ENCODE data around the gene CRMP1.
"Not testable (repeated sequence)": the region's sequence is repeated elsewhere in the genome, so short reads cannot be mapped to it uniquely, and the experiment has no call there.

Gene CRMP1

DNA sequence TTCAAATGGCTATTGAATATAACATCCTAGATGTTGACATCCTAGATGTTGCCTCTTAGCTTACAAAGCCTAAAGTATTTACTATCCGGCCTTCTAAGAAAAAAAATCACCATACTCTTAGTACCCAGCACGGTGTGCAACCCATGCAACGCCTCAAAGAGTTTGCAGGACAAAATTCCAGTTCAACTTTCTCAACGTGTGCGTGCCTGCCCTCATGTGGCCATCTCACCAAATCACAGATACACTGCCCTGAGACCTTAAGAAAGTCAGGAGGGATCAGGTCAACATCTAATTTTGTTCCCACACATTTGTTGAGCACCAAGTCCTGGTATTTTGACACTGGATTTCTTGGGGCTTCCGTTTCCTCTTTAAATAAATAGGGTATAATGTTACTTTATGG, 68.3 kb downstream of the CRMP1 start:
- DNase-seq (ENCODE audit: low spot score) (peak; percentile 16), FAIRE-seq (no peak)

- DNase-seq (ENCODE audit: low spot score) (no peak), FAIRE-seq (no peak)
Observed at GRCh38 chr4:5824227-5824626, 68.7 kb downstream of the CRMP1 start.

- FAIRE-seq (no peak), DNase-seq (ENCODE audit: low spot score) (no peak)
Observed at GRCh38 chr4:5823542-5824211, 69.2 kb downstream of the CRMP1 start.

DNA sequence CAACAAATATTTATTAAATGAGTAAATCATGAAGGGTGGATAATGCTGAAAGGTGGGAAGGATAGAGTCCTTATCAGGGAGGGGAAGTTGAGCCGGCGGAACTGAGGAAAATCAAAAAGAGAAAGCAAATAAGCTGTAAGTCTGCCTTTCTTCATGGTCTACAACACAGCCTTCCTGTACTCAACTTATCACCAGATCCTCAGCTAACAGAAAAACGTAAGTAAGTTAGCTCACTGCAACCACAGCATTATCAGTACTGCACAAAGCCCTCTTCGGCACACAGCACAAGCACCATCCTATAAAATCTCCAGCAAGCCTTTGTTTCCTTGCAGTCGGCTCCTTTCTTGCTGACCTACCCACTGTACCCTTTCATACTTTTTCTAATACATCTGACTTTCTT, 70.3 kb downstream of the CRMP1 start:
- FAIRE-seq, result no peak

GRCh38 chr4:5821665-5822358, 71.1 kb downstream of the CRMP1 start:
- DNase-seq (ENCODE audit: low spot score) (no peak), FAIRE-seq (no peak)

More for the DNA sequence above, 70.3 kb downstream of the CRMP1 start:
- no peak for DNase-seq (ENCODE audit: low spot score)

DNA sequence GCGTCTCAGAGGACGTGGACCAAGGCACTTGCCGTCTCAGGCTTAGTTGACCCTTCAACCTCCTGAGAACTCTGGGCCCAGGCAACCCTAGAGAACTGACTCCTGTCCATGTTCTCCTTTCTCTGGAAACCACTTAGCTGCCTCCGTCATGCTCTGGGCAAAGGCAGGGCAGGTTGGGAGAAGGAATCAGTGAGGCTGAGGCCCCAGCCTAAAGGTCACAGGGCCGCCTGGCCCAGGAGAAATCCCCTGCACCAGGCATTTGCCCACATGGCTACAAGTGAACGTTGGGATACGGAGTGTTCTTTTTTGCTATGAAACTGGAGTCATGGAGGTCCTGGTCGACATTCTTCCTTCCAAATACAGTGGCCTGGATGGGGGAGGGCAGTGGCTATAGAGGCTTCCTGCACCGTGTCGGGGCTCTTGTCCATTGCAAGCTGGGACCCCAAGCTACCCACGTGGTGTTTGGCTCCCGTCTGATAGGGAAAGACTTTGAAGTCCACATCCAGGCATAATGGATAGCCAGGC, 76.0 kb downstream of the CRMP1 start:
- DNase-seq (ENCODE audit: low spot score) (no peak), FAIRE-seq (no peak)

GRCh38 chr4:5816101-5816500, 76.8 kb downstream of the CRMP1 start:
- DNase-seq (ENCODE audit: low spot score), result no peak
- FAIRE-seq, result no peak

- FAIRE-seq, result no peak
Observed at GRCh38 chr4:5815641-5816040, 77.2 kb downstream of the CRMP1 start.

DNA sequence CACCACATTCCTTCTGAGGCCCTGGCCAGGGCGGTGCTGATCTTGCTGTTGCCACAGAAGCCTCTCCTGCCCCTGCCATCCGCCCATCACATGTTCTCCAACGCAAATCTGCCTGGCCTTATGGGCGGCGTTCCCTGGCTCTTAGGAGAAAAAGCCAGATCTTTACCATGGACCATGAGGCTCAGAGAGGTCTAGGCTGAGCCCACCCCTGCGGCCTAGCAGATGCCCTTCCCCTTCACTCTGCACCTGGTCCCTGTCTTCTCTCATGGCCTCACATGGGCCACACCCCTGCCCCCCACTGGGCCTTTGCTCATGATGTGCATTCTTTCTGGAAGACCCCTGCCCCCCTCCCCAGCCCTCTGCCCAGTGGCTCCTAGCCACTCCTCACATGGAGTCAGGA, 78.5 kb downstream of the CRMP1 start:
- DNase-seq (ENCODE audit: low spot score) (no peak), FAIRE-seq (no peak)

More at GRCh38 chr4:5815641-5816040, 77.2 kb downstream of the CRMP1 start:
- no peak for DNase-seq (ENCODE audit: low spot score)

- DNase-seq (ENCODE audit: low spot score), result no peak
- no peak for FAIRE-seq
Observed at GRCh38 chr4:5813882-5814255, 79.0 kb downstream of the CRMP1 start.

- DNase-seq (ENCODE audit: low spot score) (peak; percentile 55), FAIRE-seq (peak; percentile 69)
Observed at GRCh38 chr4:5812506-5813229, 80.2 kb downstream of the CRMP1 start.

- not testable (repeated sequence) for DNase-seq (ENCODE audit: low spot score); FAIRE-seq
Observed at GRCh38 chr4:5812057-5812456, 80.8 kb downstream of the CRMP1 start.

DNA sequence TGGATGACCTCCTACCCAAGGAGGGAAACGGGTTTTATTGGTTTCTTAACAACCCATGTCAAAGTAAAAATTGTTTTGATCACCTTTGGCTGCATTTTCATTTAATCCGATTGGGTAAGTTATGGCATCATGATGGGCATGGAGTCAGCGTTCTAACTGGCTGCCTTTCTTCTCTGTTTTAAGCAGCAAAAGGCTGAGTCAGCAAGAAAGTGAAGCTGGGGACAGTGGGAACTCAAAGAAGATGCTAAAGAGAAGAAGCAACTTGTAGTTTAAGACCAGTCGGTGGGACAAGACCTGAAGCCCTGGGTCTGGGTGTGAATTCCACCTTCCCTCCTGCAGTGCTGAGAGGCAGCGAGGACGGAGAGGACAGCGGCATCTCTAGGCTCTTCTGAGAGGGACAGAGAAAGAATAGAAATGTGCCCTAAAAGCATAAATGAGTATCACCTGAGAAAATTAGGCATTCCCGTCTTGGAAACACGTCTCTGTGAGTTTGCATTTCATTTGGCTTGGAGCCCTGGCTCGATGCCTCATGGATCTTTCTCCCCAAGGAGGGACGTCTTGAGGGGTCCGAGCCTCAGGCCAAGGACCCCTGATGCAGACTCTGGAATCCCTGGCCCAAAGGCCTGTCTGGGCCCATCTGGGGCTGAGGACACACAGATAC, 82.0 kb downstream of the CRMP1 start:
- FAIRE-seq (no peak), DNase-seq (ENCODE audit: low spot score) (no peak)

- no peak for DNase-seq (ENCODE audit: low spot score)
- FAIRE-seq, result no peak
Observed at GRCh38 chr4:5810151-5810550, 82.7 kb downstream of the CRMP1 start.

GRCh38 chr4:5809216-5809776, 83.6 kb downstream of the CRMP1 start:
- FAIRE-seq (no peak), DNase-seq (ENCODE audit: low spot score) (no peak)

DNA sequence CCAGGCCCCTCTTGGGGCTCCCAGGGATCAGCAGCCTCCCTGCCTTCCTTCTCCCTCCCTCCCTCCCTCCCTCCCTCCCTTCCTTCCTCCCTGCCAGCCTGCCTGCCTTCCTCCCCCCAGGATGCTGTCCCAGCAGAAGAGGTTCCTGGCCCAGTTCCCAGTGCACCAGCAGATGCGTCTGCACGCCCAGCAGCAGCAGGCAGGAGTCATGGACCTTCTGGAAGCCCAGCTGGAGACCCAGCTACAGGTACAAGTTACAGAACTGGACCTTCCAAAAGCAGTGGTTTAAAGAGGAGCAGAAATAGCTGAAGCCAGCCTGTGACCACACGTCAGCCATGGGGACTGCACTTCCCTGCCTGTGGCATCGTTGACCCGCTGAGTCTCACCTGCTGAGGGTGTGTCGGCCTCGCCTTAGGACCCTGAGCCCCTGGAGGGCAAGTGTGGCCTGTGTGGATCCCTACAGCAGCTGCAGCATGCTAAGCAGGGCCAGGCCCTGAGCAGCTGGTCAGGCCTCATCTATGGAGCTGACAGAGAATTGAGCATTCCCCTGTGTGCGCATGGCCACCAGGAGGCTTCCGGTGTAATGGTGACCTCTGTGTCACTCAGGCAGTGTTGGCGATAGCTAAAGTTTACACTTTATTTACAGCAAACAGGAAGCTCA, 84.7 kb downstream of the CRMP1 start:
- FAIRE-seq, result no peak
- no peak for DNase-seq (ENCODE audit: low spot score)

DNA sequence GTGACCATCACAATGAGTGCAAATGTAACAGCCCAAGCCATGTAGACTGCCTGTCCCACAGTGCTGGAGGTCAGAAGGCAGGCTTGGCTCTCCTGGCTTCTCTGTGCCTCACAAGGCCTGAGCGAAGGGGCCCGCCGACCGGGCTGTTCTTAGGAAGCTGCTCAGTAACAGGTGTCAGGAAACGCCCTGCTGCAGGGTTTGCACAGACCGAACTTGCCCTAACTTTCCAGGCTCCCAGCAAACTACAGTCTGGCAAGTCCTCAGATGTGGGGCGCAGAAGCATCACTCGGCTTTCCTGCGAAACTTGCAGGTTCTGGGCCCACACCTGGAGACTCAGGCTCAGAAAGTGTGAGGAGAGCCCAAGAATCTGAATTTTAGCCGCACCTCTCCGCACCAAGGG, 87.6 kb downstream of the CRMP1 start:
- DNase-seq (ENCODE audit: low spot score) (no peak), FAIRE-seq (no peak)

DNA sequence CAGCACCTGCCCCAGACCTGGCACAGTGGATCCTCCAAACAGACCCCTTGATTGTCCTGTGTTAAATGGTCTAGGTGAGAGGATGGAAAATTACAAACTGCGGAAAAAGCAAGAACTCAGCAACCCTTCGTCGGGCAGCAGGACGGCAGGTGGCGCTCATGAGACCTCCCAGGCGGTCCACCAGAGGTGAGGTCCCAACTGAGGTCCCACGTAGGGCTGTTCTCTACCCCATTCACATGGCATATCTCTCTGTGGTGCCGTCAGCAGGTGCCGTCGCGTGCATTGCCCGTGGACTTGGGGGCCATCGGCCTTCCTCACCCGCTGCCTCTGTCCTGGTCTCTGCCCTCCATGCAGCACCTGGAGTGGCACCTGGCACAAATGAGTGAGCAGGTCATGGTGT, 88.2 kb downstream of the CRMP1 start:
- no peak for FAIRE-seq
- DNase-seq (ENCODE audit: low spot score), result no peak

DNA sequence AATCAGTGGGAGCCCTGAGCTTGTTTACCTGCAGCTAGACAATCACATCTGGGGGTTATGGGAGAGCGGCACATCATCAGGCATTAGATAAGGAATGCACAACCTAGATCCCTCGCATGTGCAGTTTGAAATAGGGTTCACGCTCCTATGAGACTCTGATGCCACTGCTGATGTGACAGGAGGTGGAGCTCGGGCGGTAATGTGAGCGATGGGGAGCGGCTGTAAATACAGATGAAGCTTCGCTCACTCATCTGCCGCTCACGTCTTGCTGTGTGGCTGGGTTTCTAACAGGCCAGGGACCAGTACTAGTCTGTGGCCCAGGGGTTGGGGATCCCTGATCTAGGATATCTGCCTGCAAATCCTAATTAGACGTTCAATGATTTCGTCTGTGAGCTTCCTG, 90.3 kb downstream of the CRMP1 start:
- no peak for DNase-seq (ENCODE audit: low spot score)
- no peak for FAIRE-seq

- no peak for FAIRE-seq
- no peak for DNase-seq (ENCODE audit: low spot score)
Observed at GRCh38 chr4:5801696-5802095, 91.2 kb downstream of the CRMP1 start.

DNA sequence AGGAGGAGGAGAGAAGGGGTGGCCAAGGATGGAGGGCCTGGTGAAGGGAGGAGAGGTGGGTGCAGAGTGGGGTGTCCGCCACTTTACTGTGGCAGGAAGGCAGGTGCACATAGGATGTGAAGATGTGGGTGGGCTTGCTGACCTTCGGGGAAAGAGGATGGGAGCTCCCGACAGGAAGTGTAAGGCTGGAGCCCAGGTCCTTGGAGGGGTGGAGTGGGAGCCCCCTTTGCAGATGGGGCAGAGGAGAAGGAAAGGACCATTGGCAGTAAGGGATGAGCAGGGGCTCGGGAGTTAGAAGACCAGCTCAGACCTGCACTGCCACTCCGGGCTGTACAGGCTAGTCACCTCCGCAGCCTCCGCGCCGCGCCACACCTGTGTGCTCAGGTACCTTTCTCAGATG, 92.4 kb downstream of the CRMP1 start:
- DNase-seq (ENCODE audit: low spot score) (no peak), FAIRE-seq (no peak)

Data from RCC 7860 (cell line).